Neural cell (in vitro differentiated cells): ENCODE data around the gene IFRD2.

Experiments used
- MXI1 ChIP-seq: fragments of 450-650 bp; conservative IDR thresholded peaks from 2 replicates; pipeline ENCODE4 v1.6.1; 2014; ENCODE audit warnings: antibody characterized with exemption, mild to moderate bottlenecking; ENCODE audit not compliant: poor library complexity, severe bottlenecking
- TF ChIP-seq, protein P1 (sequence below): fragments of 450-650 bp; IDR thresholded peaks from 2 replicates; pipeline ENCODE4 v1.5.1; 2014; ENCODE audit warnings: antibody characterized with exemption, mild to moderate bottlenecking, moderate library complexity; ENCODE audit not compliant: poor library complexity, severe bottlenecking
- TF ChIP-seq, protein P2 (sequence below): IDR thresholded peaks from 2 replicates; pipeline ENCODE4 v1.6.1; 2012; ENCODE audit warnings: borderline replicate concordance

DNA sequence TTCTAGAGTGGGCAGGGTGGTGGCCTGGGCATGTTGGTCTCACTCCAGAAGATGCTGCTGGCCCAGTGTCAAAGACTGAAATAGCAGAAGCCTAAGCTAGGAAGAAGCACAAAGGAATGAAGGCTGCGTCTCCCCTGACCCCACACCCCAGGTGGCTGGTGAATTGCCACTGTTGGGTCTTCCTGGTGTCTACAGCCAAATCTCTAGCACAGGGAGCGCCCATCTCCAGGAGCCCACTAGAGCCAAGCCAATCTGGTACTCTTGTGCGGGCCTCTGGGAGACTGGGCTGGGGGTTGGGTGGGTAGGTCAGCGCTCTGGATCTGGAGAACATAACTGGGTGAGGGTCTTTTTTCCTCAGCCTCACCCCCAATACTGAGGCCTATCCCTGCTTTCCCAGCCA lies 34.9 kb upstream of the IFRD2 start:
- TF ChIP-seq MXI1, result no peak
- TF ChIP-seq, protein P1, sequence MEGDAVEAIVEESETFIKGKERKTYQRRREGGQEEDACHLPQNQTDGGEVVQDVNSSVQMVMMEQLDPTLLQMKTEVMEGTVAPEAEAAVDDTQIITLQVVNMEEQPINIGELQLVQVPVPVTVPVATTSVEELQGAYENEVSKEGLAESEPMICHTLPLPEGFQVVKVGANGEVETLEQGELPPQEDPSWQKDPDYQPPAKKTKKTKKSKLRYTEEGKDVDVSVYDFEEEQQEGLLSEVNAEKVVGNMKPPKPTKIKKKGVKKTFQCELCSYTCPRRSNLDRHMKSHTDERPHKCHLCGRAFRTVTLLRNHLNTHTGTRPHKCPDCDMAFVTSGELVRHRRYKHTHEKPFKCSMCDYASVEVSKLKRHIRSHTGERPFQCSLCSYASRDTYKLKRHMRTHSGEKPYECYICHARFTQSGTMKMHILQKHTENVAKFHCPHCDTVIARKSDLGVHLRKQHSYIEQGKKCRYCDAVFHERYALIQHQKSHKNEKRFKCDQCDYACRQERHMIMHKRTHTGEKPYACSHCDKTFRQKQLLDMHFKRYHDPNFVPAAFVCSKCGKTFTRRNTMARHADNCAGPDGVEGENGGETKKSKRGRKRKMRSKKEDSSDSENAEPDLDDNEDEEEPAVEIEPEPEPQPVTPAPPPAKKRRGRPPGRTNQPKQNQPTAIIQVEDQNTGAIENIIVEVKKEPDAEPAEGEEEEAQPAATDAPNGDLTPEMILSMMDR, result no peak
- TF ChIP-seq, protein P2, sequence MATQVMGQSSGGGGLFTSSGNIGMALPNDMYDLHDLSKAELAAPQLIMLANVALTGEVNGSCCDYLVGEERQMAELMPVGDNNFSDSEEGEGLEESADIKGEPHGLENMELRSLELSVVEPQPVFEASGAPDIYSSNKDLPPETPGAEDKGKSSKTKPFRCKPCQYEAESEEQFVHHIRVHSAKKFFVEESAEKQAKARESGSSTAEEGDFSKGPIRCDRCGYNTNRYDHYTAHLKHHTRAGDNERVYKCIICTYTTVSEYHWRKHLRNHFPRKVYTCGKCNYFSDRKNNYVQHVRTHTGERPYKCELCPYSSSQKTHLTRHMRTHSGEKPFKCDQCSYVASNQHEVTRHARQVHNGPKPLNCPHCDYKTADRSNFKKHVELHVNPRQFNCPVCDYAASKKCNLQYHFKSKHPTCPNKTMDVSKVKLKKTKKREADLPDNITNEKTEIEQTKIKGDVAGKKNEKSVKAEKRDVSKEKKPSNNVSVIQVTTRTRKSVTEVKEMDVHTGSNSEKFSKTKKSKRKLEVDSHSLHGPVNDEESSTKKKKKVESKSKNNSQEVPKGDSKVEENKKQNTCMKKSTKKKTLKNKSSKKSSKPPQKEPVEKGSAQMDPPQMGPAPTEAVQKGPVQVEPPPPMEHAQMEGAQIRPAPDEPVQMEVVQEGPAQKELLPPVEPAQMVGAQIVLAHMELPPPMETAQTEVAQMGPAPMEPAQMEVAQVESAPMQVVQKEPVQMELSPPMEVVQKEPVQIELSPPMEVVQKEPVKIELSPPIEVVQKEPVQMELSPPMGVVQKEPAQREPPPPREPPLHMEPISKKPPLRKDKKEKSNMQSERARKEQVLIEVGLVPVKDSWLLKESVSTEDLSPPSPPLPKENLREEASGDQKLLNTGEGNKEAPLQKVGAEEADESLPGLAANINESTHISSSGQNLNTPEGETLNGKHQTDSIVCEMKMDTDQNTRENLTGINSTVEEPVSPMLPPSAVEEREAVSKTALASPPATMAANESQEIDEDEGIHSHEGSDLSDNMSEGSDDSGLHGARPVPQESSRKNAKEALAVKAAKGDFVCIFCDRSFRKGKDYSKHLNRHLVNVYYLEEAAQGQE, result no peak
